ENCODE data around the gene ADCY3.

DNA sequence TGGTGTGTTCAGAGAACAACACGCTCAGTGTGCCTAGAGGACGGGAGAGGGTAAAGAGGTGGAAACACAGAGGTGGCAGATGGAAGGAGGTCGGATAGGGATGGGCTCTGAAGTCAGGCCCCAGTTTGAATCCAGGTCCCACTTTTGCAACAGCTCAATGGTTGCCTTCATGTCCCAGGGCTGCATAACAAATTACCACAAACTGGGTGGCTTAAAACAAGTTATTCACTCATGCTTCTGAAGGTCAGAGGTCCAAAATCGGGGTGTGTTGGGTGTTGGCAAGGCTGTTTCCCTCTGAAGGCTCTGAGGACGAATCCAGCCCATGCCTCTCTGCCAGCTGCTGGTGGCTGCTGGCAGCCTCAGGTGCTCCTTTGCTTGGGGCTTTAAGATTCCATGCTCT, 12.7 kb upstream of the ADCY3 start:
- TF ChIP-seq POLR2A (IDR thresholded peaks at IDR 0.05) (no peak), CTCF (IDR thresholded peaks at IDR 0.05 in 4 of 5, conservative IDR thresholded peaks at IDR 0.05 in 1 of 5) (no peak)
